ENCODE results near the gene CRTAP. TPM values are rescaled to one million over a fixed set of nuclear protein-coding genes. Genes with fewer than 3 reads are reported as not detected.
"Not testable (repeated sequence)": the region's sequence is repeated elsewhere in the genome, so short reads cannot be mapped to it uniquely, and the experiment has no call there.

CRTAP gene
- total RNA-seq, 1 donor from 2014 or later: 138 TPM

- TF ChIP-seq CTCF (conservative IDR thresholded peaks at IDR 0.05): no peak
- no peaks in the 10 kb centered on the region for H3K9me3 Mint-ChIP-seq
- H3K4me1 Mint-ChIP-seq (ENCODE audit: unreplicated experiment): no peaks in the 10 kb centered on the region
These were observed 46.2 kb downstream of the CRTAP start for GRCh38 chr3:33159981-33160380.

GRCh38 chr3:33162621-33163020 is 48.8 kb downstream of the CRTAP start:
- H3K4me1 Mint-ChIP-seq (ENCODE audit: unreplicated experiment); H3K36me3 Mint-ChIP-seq; DNase-seq (ENCODE audit: extremely low spot score, unreplicated experiment); H3K9me3 Mint-ChIP-seq; H3K27ac Mint-ChIP-seq; H3K27me3 Mint-ChIP-seq; H3K4me3 Mint-ChIP-seq: not testable (repeated sequence)

More at GRCh38 chr3:33159981-33160380, 46.2 kb downstream of the CRTAP start:
- H3K36me3 Mint-ChIP-seq: no peaks in the 10 kb centered on the region
- no peak overlapping the region for H3K27ac Mint-ChIP-seq
- no peak overlapping the region for H3K4me3 Mint-ChIP-seq
- no peaks in the 10 kb centered on the region for H3K27me3 Mint-ChIP-seq
- DNase-seq (ENCODE audit: extremely low spot score, unreplicated experiment): no peak

- Mint-ChIP-seq H3K27me3 (no peaks in the 10 kb centered on the region), H3K9me3 (no peaks in the 10 kb centered on the region), H3K4me1 (ENCODE audit: unreplicated experiment) (peaks cover 7% of the 10 kb centered on the region), H3K4me3 (no peak overlapping the region), H3K36me3 (no peaks in the 10 kb centered on the region), H3K27ac (no peak overlapping the region)
- no peak for DNase-seq (ENCODE audit: extremely low spot score, unreplicated experiment)
- no peak for TF ChIP-seq CTCF (conservative IDR thresholded peaks at IDR 0.05)
These were observed 51.6 kb downstream of the CRTAP start for GRCh38 chr3:33165372-33165771.

GRCh38 chr3:33166095-33166494 is 52.3 kb downstream of the CRTAP start:
- Mint-ChIP-seq H3K27ac (no peak overlapping the region), H3K9me3 (no peaks in the 10 kb centered on the region), H3K4me3 (no peak overlapping the region), H3K4me1 (ENCODE audit: unreplicated experiment) (peaks cover 7% of the 10 kb centered on the region), H3K36me3 (no peaks in the 10 kb centered on the region), H3K27me3 (no peaks in the 10 kb centered on the region)
- no peak for TF ChIP-seq CTCF (conservative IDR thresholded peaks at IDR 0.05)
- DNase-seq (ENCODE audit: extremely low spot score, unreplicated experiment): no peak

GRCh38 chr3:33167284-33167683 is 53.5 kb downstream of the CRTAP start:
- Mint-ChIP-seq H3K36me3 (no peaks in the 10 kb centered on the region), H3K27ac (no peak overlapping the region), H3K9me3 (peaks cover 3% of the 10 kb centered on the region), H3K4me3 (no peak overlapping the region), H3K4me1 (ENCODE audit: unreplicated experiment) (peaks cover 12% of the 10 kb centered on the region), H3K27me3 (no peaks in the 10 kb centered on the region)
- TF ChIP-seq CTCF (conservative IDR thresholded peaks at IDR 0.05): no peak
- DNase-seq (ENCODE audit: extremely low spot score, unreplicated experiment): no peak

- Mint-ChIP-seq H3K4me1 (ENCODE audit: unreplicated experiment) (peaks cover 12% of the 10 kb centered on the region), H3K9me3 (peaks cover 3% of the 10 kb centered on the region), H3K36me3 (no peaks in the 10 kb centered on the region), H3K4me3 (no peak overlapping the region), H3K27ac (no peak overlapping the region), H3K27me3 (no peaks in the 10 kb centered on the region)
- no peak for DNase-seq (ENCODE audit: extremely low spot score, unreplicated experiment)
- TF ChIP-seq CTCF (conservative IDR thresholded peaks at IDR 0.05): no peak
These were observed 54.0 kb downstream of the CRTAP start for GRCh38 chr3:33167716-33168336.

Measured in type B pancreatic cell (in vitro differentiated cells).